IMR-90 (cell line): ENCODE results near the gene EXOC3L2. TPM values are rescaled to one million over a fixed set of nuclear protein-coding genes. Genes with fewer than 3 reads are reported as not detected.
A peak's percentile ranks its signal among the peaks of the same experiment; 100 is the strongest.

Experiments
- ATAC-seq: fragments of 200-7000 bp; cut with Tn5 transposase; 2 replicates; pipeline ENCODE4 v1.9.1; 2020; ENCODE audit warnings: low read depth, mild to moderate bottlenecking, moderate library complexity
- BruUV-seq: library from RNA; stranded (reverse); fragments of 400-500 nt; replicated peaks from 2 replicates; lab custom pipeline; 2021; lab: Mats Ljungman, UMichigan
- CTCF ChIA-PET: fragments of 300-600 bp; formaldehyde crosslinking; extraction: SDS; loops from one replicate; lab custom pipeline; 2021; ENCODE audit warnings: antibody characterized with exemption; lab: Yijun Ruan, JAX
- POLR2A ChIA-PET: fragments of 300-600 bp; sonication (Branson Sonifier 250); formaldehyde crosslinking; loops from one replicate; lab custom pipeline; 2022; ENCODE audit warnings: antibody characterized with exemption; ENCODE audit not compliant: unreplicated experiment; lab: Charles Lee
- DNase-seq: peaks from one replicate; pipeline ENCODE4 v3.0.0; 2013
- H2AFZ ChIP-seq: replicated peaks from 2 replicates; pipeline ENCODE3; 2013; ENCODE audit warnings: low read length, mild to moderate bottlenecking; ENCODE audit not compliant: poor library complexity
- H2AK5ac ChIP-seq: 2 replicates; pipeline ENCODE4 v1.6.1; 2013; ENCODE audit warnings: low read depth, low read length, inconsistent platforms
- H2AK9ac ChIP-seq: replicated peaks from 2 replicates; pipeline ENCODE3; 2013; ENCODE audit warnings: mild to moderate bottlenecking, low read depth, low read length, moderate library complexity; ENCODE audit not compliant: poor library complexity
- H2BK120ac ChIP-seq: 2 replicates; pipeline ENCODE4 v1.6.1; 2013; ENCODE audit warnings: low read depth, low read length, inconsistent platforms
- H2BK15ac ChIP-seq: 3 replicates; pipeline ENCODE4 v1.6.1; 2013; ENCODE audit warnings: low read depth, low read length, inconsistent platforms
- H2BK20ac ChIP-seq: 2 replicates; pipeline ENCODE4 v1.6.1; 2013; ENCODE audit warnings: low read depth, mild to moderate bottlenecking, inconsistent platforms, low read length, moderate library complexity
- H2BK5ac ChIP-seq: 2 replicates; pipeline ENCODE4 v1.6.1; 2013; ENCODE audit warnings: mild to moderate bottlenecking, low read depth, low read length, inconsistent platforms; ENCODE audit not compliant: poor library complexity, severe bottlenecking
- H3K14ac ChIP-seq: replicated peaks from 2 replicates; pipeline ENCODE4 v1.6.1; 2013; ENCODE audit warnings: low read depth, low read length, inconsistent platforms
- H3K18ac ChIP-seq: 2 replicates; pipeline ENCODE4 v1.6.1; 2013; ENCODE audit warnings: low read depth, low read length, control low read depth
- H3K23ac ChIP-seq: 2 replicates; pipeline ENCODE4 v1.6.1; 2013; ENCODE audit warnings: low read depth, low read length, inconsistent platforms
- H3K27ac ChIP-seq: 2 replicates; pipeline ENCODE4 v1.5.1; 2013; ENCODE audit warnings: mild to moderate bottlenecking, control low read depth, low read length; ENCODE audit not compliant: insufficient read depth
- H3K27me3 ChIP-seq: 2 replicates; pipeline ENCODE4 v1.6.1; 2013; ENCODE audit warnings: low read length; ENCODE audit not compliant: control insufficient read depth, insufficient read depth
- H3K36me3 ChIP-seq: 2 replicates; pipeline ENCODE4 v1.6.1; 2013; ENCODE audit warnings: low read length, mixed read lengths; ENCODE audit not compliant: control insufficient read depth, insufficient read depth
- H3K4ac ChIP-seq: 2 replicates; pipeline ENCODE4 v1.6.1; 2013; ENCODE audit warnings: low read depth, low read length, inconsistent platforms
- H3K4me1 ChIP-seq: 2 replicates; pipeline ENCODE4 v1.6.1; 2013; ENCODE audit warnings: low read length, mixed read lengths; ENCODE audit not compliant: control insufficient read depth, insufficient read depth
- H3K4me2 ChIP-seq: 2 replicates; pipeline ENCODE4 v1.6.1; 2013; ENCODE audit warnings: low read depth, mild to moderate bottlenecking, control low read depth, low read length, moderate library complexity
- H3K4me3 ChIP-seq: 2 replicates; pipeline ENCODE4 v1.5.1; 2013; ENCODE audit warnings: low read depth, mild to moderate bottlenecking, control low read depth, low read length, moderate library complexity; ENCODE audit not compliant: insufficient read depth
- H3K56ac ChIP-seq: 2 replicates; pipeline ENCODE4 v1.6.1; 2013; ENCODE audit warnings: low read length, inconsistent platforms; ENCODE audit not compliant: insufficient read depth; ENCODE audit errors: extremely low read depth
- H3K79me1 ChIP-seq, 2 experiments: 2 replicates each; pipeline ENCODE4 v1.6.1; 2013; ENCODE audit warnings: low read length in 2 of 2, inconsistent platforms in 1 of 2, low read depth in 1 of 2
- H3K9ac ChIP-seq: 2 replicates; pipeline ENCODE4 v1.6.1; 2013; ENCODE audit warnings: low read depth, low read length, control low read depth
- H3K9me1 ChIP-seq: 2 replicates; pipeline ENCODE4 v1.6.1; 2013; ENCODE audit warnings: low read length, inconsistent platforms; ENCODE audit not compliant: insufficient read depth
- H3K9me3 ChIP-seq: 2 replicates; pipeline ENCODE4 v1.6.1; 2013; ENCODE audit warnings: low read length; ENCODE audit not compliant: control insufficient read depth, insufficient read depth
- H4K20me1 ChIP-seq: 2 replicates; pipeline ENCODE4 v1.6.1; 2013; ENCODE audit warnings: low read length, inconsistent platforms; ENCODE audit not compliant: insufficient read depth
- H4K5ac ChIP-seq: 2 replicates; pipeline ENCODE4 v1.6.1; 2013; ENCODE audit warnings: mild to moderate bottlenecking, low read depth, low read length, control low read depth
- H4K8ac ChIP-seq, 2 experiments: 2 replicates each; pipeline ENCODE4 v1.6.1; 2013; ENCODE audit warnings: low read depth in 2 of 2, low read length in 2 of 2, control low read depth in 1 of 2, inconsistent platforms in 1 of 2
- H4K91ac ChIP-seq: 2 replicates; pipeline ENCODE4 v1.6.1; 2013; ENCODE audit warnings: low read depth, low read length, inconsistent platforms; ENCODE audit not compliant: insufficient read depth
- MAZ ChIP-seq: IDR thresholded peaks from 2 replicates; pipeline ENCODE4 v1.6.1; 2012; ENCODE audit warnings: low read depth, mild to moderate bottlenecking, low read length, improper control_type of control experiment, moderate library complexity, borderline replicate concordance
- NFE2L2 ChIP-seq: fragments of 150-350 bp; IDR thresholded peaks from 2 replicates; pipeline ENCODE4 v1.6.1; 2016; ENCODE audit warnings: low read depth, mild to moderate bottlenecking, low read length
- WGBS, 2 experiments: methylation state at CpG; one replicate each; pipeline versions ENCODE4 v1.1.5 to v1.1.7; 2013; ENCODE audit warnings: missing lambda C conversion rate in 2 of 2; ENCODE audit not compliant: insufficient read length in 1 of 2; ENCODE audit errors: extremely low coverage in 2 of 2; 5-methylcytosine and 5-hydroxymethylcytosine counted together
- dilution Hi-C: fragments of 300-500 bp; cut with HindIII; formaldehyde crosslinking; loops from one replicate; pipeline ENCODE4 v1.14.3; 2018; ENCODE audit warnings: low sequenced_read_pairs; ENCODE audit not compliant: unreplicated experiment
- in situ Hi-C: fragments of 300-500 bp; cut with MboI; formaldehyde crosslinking; loops from 3 replicates; pipeline ENCODE4 v1.14.3; 2019; ENCODE audit warnings: low sequenced_read_pairs, inconsistent platforms, mixed read lengths
- intact Hi-C: fragments of 100-400 bp; cut with micrococcal nuclease; formaldehyde crosslinking; loops from 2 replicates; pipeline ENCODE4 v1.10.0; 2022
- polyA plus RNA-seq, 3 experiments: library from polyadenylated mRNA; depleted of rRNA; stranded (reverse); fragments of >200 nt; gene quantifications; 2 replicates each; pipeline ENCODE4 v1.2.3, GENCODE V29; 2012; ENCODE audit warnings: low replicate concordance in 1 of 3
- total RNA-seq: library from RNA; depleted of rRNA; stranded (reverse); fragments of >200 nt; gene quantifications from 2 replicates; pipeline ENCODE4 v1.2.3, GENCODE V29; 2012

Gene EXOC3L2
- total and polyA plus RNA-seq, 2 of the 4 experiments (the other 2 are of a cell fraction): 0.03 TPM; not detected in 1

- ChIA-PET CTCF (no interaction called here), POLR2A (interaction anchor here (0.6 to 0.9 kb wide), 2 partner anchors 9 to 16 kb away, joined by 3 read pairs; no protein-coding TSS in a partner anchor)
- peaks cover 23 to 51% of the 10 kb centered on the region in 2 experiments for H3K79me1 ChIP-seq
- BruUV-seq: TSS peak; percentile 41
- in situ Hi-C loops (no loop called here), intact Hi-C loops (loop anchor here (5.0 kb wide), 1 partner anchor 86 kb away; no protein-coding TSS in a partner anchor), dilution Hi-C loops (no loop called here)
- no peak overlapping the region; the same call in 1 of the 2 replicates for H3K18ac ChIP-seq
- H2AK9ac ChIP-seq: peak overlapping the region; percentile 97
- 2% methylated on average over 32 of the region's 57 CpGs; no CpG with 5 or more reads in 1 of the 2 experiments for WGBS, 2 experiments
- peak overlapping the region; percentile 96 for H3K4me3 ChIP-seq
- H4K5ac ChIP-seq: peak overlapping the region; percentile 31; the same call in 1 of the 2 replicates
- peak overlapping the region; percentile 89 for H3K9ac ChIP-seq
- H3K14ac ChIP-seq: peak overlapping the region; percentile 25; the same call in 1 of the 2 replicates
- H3K27ac ChIP-seq: peak overlapping the region; percentile 79
- peaks cover 40% of the 10 kb centered on the region for H4K20me1 ChIP-seq
- peak; percentile 40 for ATAC-seq
- H3K4me2 ChIP-seq: peak overlapping the region; percentile 88
- no peak overlapping the region for H2BK20ac ChIP-seq
- H3K36me3 ChIP-seq: peaks cover 10% of the 10 kb centered on the region
- H3K9me3 ChIP-seq: no peaks in the 10 kb centered on the region
- peak overlapping the region; percentile 21; the same call in 1 of the 2 replicates for H2AK5ac ChIP-seq
- H3K56ac ChIP-seq: no peak overlapping the region
- peak overlapping the region; percentile 42; the same call in 1 of the 2 replicates for H3K23ac ChIP-seq
- DNase-seq: no peak
- peak overlapping the region; percentile 38 for H2BK5ac ChIP-seq
- no peak overlapping the region for H4K91ac ChIP-seq
- peak overlapping the region; percentile 62 for H3K4ac ChIP-seq
- H4K8ac ChIP-seq: peak overlapping the region in 1 of 2 experiments; percentile 47; a peak in 1 of 4 replicates
- H2BK120ac ChIP-seq: no peak overlapping the region
- H3K4me1 ChIP-seq: peaks cover 18% of the 10 kb centered on the region
- H3K27me3 ChIP-seq: no peaks in the 10 kb centered on the region
- H2BK15ac ChIP-seq: no peak overlapping the region
- peaks cover 6% of the 10 kb centered on the region; the same call in 1 of the 2 replicates for H3K9me1 ChIP-seq
- TF ChIP-seq MAZ (0 out of 2 replicates have a peak, but pooled peaks have one; percentile 19), NFE2L2 (no peak)
- H2AFZ ChIP-seq: peak overlapping the region; percentile 76
Measured at GRCh38 chr19:45251452-45252354, 6.5 kb upstream of the EXOC3L2 start.
